ENCODE data around the gene USP44.

The USP44 gene

GRCh38 chr12:95548056-95548538 lies 3.2 kb downstream of the USP44 start:
- no peak for DNase-seq

GRCh38 chr12:95547522-95548055 lies 3.7 kb downstream of the USP44 start:
- no peak for DNase-seq

- no peak for DNase-seq
Observed at GRCh38 chr12:95546491-95546813, 4.8 kb downstream of the USP44 start.

DNA sequence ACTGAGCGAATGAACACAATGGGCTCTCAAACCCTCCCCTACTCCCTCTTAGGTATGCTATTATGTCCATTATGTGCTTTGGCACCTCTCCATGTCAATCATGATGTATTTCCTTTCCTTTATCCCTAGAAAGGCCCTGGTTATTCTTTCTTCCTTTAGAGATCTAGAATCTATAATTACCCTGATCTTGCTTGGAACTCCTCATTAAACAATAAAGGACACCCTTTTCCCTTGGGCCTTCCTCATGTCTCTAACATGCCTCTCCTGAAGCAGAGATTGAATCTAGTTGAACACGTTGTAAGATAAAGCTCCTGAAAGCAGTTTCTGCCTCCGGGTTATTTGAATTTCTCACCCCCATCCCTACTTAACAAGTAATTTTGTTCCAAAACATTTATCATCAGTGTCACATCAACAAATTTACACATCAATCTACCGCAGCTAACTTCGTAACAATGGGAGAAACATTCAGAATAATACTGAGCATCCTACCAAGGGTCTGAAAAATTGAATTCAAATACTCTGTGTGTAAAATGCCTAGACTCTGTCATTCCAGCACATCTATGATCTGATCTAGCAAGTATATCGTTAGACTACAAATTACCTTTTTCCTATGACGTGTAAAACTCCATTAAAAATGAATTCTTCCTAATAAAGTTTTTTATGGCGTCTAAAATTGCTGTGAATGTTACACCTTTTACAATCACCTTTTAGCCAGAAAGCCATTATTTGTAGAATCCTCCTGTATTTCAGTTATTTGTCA lies 5.4 kb downstream of the USP44 start:
- no peak for DNase-seq

DNA sequence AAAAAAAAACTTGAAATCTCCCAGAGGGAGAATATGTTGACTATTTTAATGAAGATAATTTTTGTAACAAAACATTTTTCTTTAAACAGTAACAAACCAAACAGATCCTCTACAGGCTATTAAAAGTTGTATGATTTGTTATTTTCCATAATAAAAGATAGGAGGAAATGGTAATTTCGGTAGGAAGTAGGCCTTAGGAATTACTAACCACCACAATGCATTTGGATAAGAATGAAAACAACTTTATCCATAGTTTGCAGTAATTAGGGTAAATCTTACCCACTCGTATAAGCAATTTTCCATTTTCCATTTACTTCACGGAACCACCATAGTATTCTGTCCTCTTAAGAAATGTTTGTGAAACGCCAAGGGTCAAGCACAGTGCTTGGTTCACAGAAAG lies 6.0 kb downstream of the USP44 start:
- DNase-seq, result no peak

- no peak for DNase-seq
Observed at GRCh38 chr12:95544756-95545155, 6.5 kb downstream of the USP44 start.

- no peak for DNase-seq
Observed at GRCh38 chr12:95543305-95543704, 8.0 kb downstream of the USP44 start.

- no peak for DNase-seq
Observed at GRCh38 chr12:95541436-95541835, 9.8 kb downstream of the USP44 start.

GRCh38 chr12:95538656-95539055 lies 12.6 kb downstream of the USP44 start:
- no peak for DNase-seq

- no peak for DNase-seq
Observed at GRCh38 chr12:95538006-95538405, 13.3 kb downstream of the USP44 start.

GRCh38 chr12:95533985-95534384 lies 17.3 kb downstream of the USP44 start:
- DNase-seq, result no peak

DNA sequence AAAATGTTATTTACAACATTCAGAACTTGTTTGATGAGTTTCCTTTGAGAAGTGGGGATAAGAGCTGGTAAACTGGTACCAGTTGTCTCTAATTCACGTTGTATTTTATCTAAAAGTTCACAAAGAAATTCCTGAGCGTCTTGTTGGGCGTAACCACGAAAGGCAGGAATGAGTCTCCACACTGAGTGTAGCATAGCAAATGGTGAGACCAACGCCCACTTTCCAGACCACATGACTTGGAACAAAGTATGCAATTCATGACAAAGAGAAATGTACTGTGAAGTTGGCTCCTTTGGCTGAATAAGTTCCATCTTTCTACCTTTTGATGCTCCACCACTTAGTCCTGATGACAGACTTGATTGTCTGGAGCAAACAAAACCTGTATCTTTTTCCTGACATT lies 18.4 kb downstream of the USP44 start:
- DNase-seq, result no peak

- DNase-seq, result no peak
Observed at GRCh38 chr12:95529693-95530225, 21.5 kb downstream of the USP44 start.

GRCh38 chr12:95528431-95528830 lies 22.8 kb downstream of the USP44 start:
- no peak for DNase-seq

GRCh38 chr12:95522692-95523091 lies 28.6 kb downstream of the USP44 start:
- no peak for DNase-seq

- DNase-seq, result no peak
Observed at GRCh38 chr12:95520816-95521215, 30.5 kb downstream of the USP44 start.

DNA sequence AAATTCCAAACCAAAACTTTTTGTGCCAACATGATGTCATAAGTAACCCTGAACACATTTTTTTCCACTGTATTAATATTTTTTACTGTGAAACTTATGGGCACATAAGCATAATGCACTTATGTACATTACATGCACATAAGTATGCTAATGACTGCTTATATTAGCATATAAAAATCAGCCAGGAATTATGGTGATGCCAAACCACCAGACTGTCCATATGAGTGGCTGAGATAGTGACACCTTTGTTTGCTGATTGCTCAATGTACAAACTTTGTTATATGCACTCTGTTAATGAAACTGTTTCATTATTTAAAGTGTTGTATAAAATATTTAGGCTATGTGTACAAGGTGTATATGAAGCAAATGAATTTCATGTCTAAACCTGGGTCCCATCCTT lies 32.3 kb downstream of the USP44 start:
- no peak for DNase-seq

DNA sequence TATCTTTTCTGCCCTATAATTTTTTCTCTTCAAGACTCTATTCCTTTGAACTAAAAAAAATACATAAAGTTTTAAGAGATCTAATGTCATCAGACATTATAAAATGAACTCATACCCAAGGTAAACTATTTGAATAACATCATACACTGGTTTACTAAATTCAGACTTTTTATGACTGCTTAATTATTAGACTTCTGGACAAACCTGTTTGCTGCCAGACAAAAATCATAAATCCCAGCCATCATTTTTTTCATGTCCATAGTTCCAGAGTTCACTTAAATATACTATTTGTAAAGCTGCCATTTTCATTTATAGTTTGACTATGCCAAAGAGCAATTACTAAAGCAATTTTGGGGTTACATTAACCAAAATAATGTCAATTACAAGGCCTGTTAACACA lies 34.0 kb downstream of the USP44 start:
- no peak for DNase-seq

GRCh38 chr12:95516757-95517156 lies 34.5 kb downstream of the USP44 start:
- DNase-seq, result no peak

DNA sequence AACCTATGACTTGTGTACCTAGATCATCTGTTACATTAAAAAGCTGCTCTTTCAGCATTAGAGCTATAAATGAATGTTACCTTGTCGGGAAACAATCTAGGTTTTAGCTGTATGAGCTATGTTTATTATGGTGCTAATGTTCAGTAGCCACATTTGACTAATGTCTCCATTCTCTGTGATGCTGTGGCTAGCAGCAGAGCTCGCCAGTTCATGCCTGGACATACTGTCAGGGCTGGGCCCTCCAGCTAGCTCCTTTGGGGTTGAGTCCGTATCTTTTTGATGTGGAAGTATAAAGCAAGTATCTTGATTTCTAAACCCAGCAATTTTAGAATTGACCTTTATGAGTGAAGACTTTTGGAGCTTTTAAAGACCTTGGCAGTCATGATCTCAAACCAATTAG lies 36.1 kb downstream of the USP44 start:
- DNase-seq, result no peak

DNA sequence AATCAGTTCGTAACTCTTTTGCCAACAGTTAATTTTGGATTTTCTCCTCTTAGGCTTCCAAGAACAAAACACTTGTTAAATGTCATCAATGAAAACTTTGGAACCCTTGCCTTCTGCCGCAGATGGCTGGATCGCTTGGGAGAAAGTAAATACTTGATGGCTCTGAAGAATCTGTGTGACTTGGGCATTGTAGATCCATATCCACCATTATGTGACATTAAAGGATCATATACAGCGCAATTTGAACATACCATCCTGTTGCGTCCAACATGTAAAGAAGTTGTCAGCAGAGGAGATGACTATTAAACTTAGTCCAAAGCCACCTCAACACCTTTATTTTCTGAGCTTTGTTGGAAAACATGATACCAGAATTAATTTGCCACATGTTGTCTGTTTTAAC lies 37.7 kb downstream of the USP44 start:
- no peak for DNase-seq

DNA sequence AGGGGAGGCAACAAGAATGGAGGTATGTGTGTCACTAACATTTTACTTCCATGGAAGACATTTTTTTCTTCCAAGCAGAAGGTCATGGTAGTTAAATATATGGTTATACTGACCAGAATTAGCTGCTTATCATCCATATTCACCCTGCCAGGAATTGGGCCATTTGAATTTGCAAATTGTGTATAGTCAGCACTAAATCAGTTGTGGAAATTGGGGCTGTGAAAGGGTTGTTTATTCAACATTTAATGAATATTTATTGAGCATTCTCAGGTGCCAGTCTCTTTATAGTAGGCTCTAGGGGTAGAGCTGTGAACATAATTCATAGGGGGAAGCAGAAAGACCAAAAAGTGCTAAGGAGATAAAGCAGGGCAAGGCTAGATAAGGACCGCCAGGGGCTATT lies 39.3 kb downstream of the USP44 start:
- no peak for DNase-seq

GRCh38 chr12:95509300-95509699 lies 42.0 kb downstream of the USP44 start:
- no peak for DNase-seq

GRCh38 chr12:95506707-95507523 lies 44.4 kb downstream of the USP44 start:
- DNase-seq, result no peak

All from NCI-H1694 treated with DMSO at 0.1 percent for 48 hours (cell line).